Measurements from ENCODE around the gene ASF1B. TPM values are rescaled to one million over a fixed set of nuclear protein-coding genes. Genes with fewer than 3 reads are reported as not detected.
A peak's percentile ranks its signal among the peaks of the same experiment; 100 is the strongest.

The ASF1B gene
- total and polyA plus RNA-seq, 4 experiments from 2014 or later = 1.8 to 3.0 (median 2.6) TPM

GRCh38 chr19:14096272-14096992 is 40.0 kb downstream of the ASF1B start:
- no peak for DNase-seq
- intact Hi-C loops (cut with micrococcal nuclease) = no loop called here
- H3K4me3 Mint-ChIP-seq = no peak overlapping the region
- peaks cover 11 to 31% of the 10 kb centered on the region in 2 donors for H3K36me3 Mint-ChIP-seq
- peaks cover 0 to under 1% of the 10 kb centered on the region in 2 donors for H3K27me3 Mint-ChIP-seq
- ChIA-PET CTCF (ENCODE audit: partially characterized antibody) (interaction anchor here (1.0 to 1.4 kb wide), 2 partner anchors 24 to 40 kb away, joined by 3 to 4 read pairs; partner anchors contain the start of genes ASF1B and MISP3), POLR2A (ENCODE audit: partially characterized antibody) (interaction anchor here (0.5 to 0.7 kb wide), 2 partner anchors 15 to 21 kb away, joined by 3 to 4 read pairs; no protein-coding TSS in a partner anchor)
- Histone ChIP-seq H3K4me3 (ENCODE audit: low read length in 2 of 2) (no peak overlapping the region), H3K9me3 (ENCODE audit: control insufficient read depth in 1 of 2, low read length in 2 of 2) (peaks cover 0 to 5% of the 10 kb centered on the region in 2 donors), H3K4me1 (ENCODE audit: insufficient read depth, low read length) (peaks cover 8% of the 10 kb centered on the region), H3K27me3 (ENCODE audit: insufficient read depth, low read length) (no peaks in the 10 kb centered on the region), H3K36me3 (ENCODE audit: insufficient read depth, low read length) (peaks cover 24% of the 10 kb centered on the region), H3K27ac (ENCODE audit: low read depth, low read length) (no peak overlapping the region)
- H3K4me1 Mint-ChIP-seq = peaks cover 5 to 19% (median 11%) of the 10 kb centered on the region in 4 donors
- H3K27ac Mint-ChIP-seq = no peak overlapping the region
- peaks cover 0 to 16% (median 0%) of the 10 kb centered on the region in 8 donors for H3K9me3 Mint-ChIP-seq

GRCh38 chr19:14094854-14095253 is 41.5 kb downstream of the ASF1B start:
- ChIA-PET CTCF (ENCODE audit: partially characterized antibody) (interaction anchor here (1.7 kb wide), 1 partner anchor 21 kb away, joined by 5 read pairs; no protein-coding TSS in a partner anchor), POLR2A (ENCODE audit: partially characterized antibody) (interaction anchor here (0.6 to 4.1 kb wide), 3 partner anchors 13 to 42 kb away, joined by 3 to 25 read pairs (median 4); partner anchors contain the start of gene ASF1B)
- peaks cover 0 to 17% (median 0%) of the 10 kb centered on the region in 8 donors for H3K9me3 Mint-ChIP-seq
- H3K36me3 Mint-ChIP-seq = peaks cover 8 to 27% of the 10 kb centered on the region in 2 donors
- no peak overlapping the region for H3K27ac ChIP-seq (ENCODE audit: low read depth, low read length)
- H3K4me1 Mint-ChIP-seq = peaks cover 5 to 21% (median 12%) of the 10 kb centered on the region in 4 donors
- H3K27ac Mint-ChIP-seq = peak overlapping the region in 3 of 7 donors; percentile 51 to 84 (median 65)
- H3K4me3 ChIP-seq (ENCODE audit: low read length in 2 of 2) = no peak overlapping the region
- H3K9me3 ChIP-seq (ENCODE audit: control insufficient read depth in 1 of 2, low read length in 2 of 2) = peaks cover 0 to 5% of the 10 kb centered on the region in 2 donors
- DNase-seq = no peak
- peaks cover 12% of the 10 kb centered on the region for H3K36me3 ChIP-seq (ENCODE audit: insufficient read depth, low read length)
- peaks cover 0 to 2% of the 10 kb centered on the region in 2 donors for H3K27me3 Mint-ChIP-seq
- H3K27me3 ChIP-seq (ENCODE audit: insufficient read depth, low read length) = no peaks in the 10 kb centered on the region
- peaks cover 8% of the 10 kb centered on the region for H3K4me1 ChIP-seq (ENCODE audit: insufficient read depth, low read length)
- peak overlapping the region in 1 of 8 donors; percentile 57 for H3K4me3 Mint-ChIP-seq
- intact Hi-C loops (cut with micrococcal nuclease) = loop anchor here (5.0 kb wide), 1 partner anchor 112 kb away; the partner anchor contains the start of gene ADGRL1

- Mint-ChIP-seq H3K4me1 (peaks cover 10 to 28% (median 19%) of the 10 kb centered on the region in 4 donors), H3K4me3 (peak overlapping the region; percentile 34 to 81 (median 65)), H3K27me3 (peaks cover 0 to 2% of the 10 kb centered on the region in 2 donors), H3K27ac (peak overlapping the region in 6 of 7 donors; percentile 2 to 84 (median 68)), H3K9me3 (peaks cover 0 to 17% (median 0%) of the 10 kb centered on the region in 8 donors), H3K36me3 (peaks cover 12 to 31% of the 10 kb centered on the region in 2 donors)
- intact Hi-C loops (cut with micrococcal nuclease) = loop anchor here (5.0 kb wide), 1 partner anchor 114 kb away; the partner anchor contains the start of gene ADGRL1
- Histone ChIP-seq H3K4me3 (ENCODE audit: low read length in 2 of 2) (no peak overlapping the region), H3K27ac (ENCODE audit: low read depth, low read length) (no peak overlapping the region), H3K9me3 (ENCODE audit: control insufficient read depth in 1 of 2, low read length in 2 of 2) (peaks cover 0 to 5% of the 10 kb centered on the region in 2 donors), H3K36me3 (ENCODE audit: insufficient read depth, low read length) (peaks cover 12% of the 10 kb centered on the region), H3K27me3 (ENCODE audit: insufficient read depth, low read length) (no peaks in the 10 kb centered on the region), H3K4me1 (ENCODE audit: insufficient read depth, low read length) (peaks cover 14% of the 10 kb centered on the region)
- POLR2A ChIA-PET (ENCODE audit: partially characterized antibody) = interaction anchor here (0.9 to 4.1 kb wide), 7 partner anchors 10 to 319 kb away, joined by 3 to 25 read pairs (median 4); partner anchors contain the start of genes ASF1B and PRKACA
- CTCF ChIA-PET (ENCODE audit: partially characterized antibody) = interaction anchor here (0.6 to 1.8 kb wide), 3 partner anchors 21 to 43 kb away, joined by 3 to 6 read pairs (median 4); partner anchors contain the start of gene ASF1B
- no peak for DNase-seq
Measured at GRCh38 chr19:14093117-14093823, 43.1 kb downstream of the ASF1B start.

- Histone ChIP-seq H3K27ac (ENCODE audit: low read depth, low read length) (peak overlapping the region; percentile 72), H3K4me3 (ENCODE audit: low read length in 2 of 2) (peak overlapping the region; percentile 86 to 88), H3K4me1 (ENCODE audit: insufficient read depth, low read length) (peaks cover 14% of the 10 kb centered on the region), H3K9me3 (ENCODE audit: control insufficient read depth in 1 of 2, low read length in 2 of 2) (peaks cover 0 to 5% of the 10 kb centered on the region in 2 donors), H3K36me3 (ENCODE audit: insufficient read depth, low read length) (peaks cover 6% of the 10 kb centered on the region), H3K27me3 (ENCODE audit: insufficient read depth, low read length) (no peaks in the 10 kb centered on the region)
- Mint-ChIP-seq H3K27me3 (peaks cover 0 to 2% of the 10 kb centered on the region in 2 donors), H3K36me3 (peaks cover 7 to 24% of the 10 kb centered on the region in 2 donors), H3K9me3 (peaks cover 0 to 17% (median 0%) of the 10 kb centered on the region in 8 donors), H3K27ac (peak overlapping the region; percentile 95 to 100 (median 99)), H3K4me3 (peak overlapping the region; percentile 99 to 100 (median 100)), H3K4me1 (peaks cover 10 to 28% (median 21%) of the 10 kb centered on the region in 4 donors)
- DNase-seq = no peak
- ChIA-PET POLR2A (ENCODE audit: partially characterized antibody) (interaction anchor here (0.9 to 4.1 kb wide), 11 partner anchors 9 to 211 kb away, joined by 3 to 25 read pairs (median 3); partner anchors contain the start of genes ASF1B, IL27RA, PRKACA and RFX1), CTCF (ENCODE audit: partially characterized antibody) (interaction anchor here (1.5 kb wide), 2 partner anchors 10 to 18 kb away, joined by 4 to 5 read pairs; no protein-coding TSS in a partner anchor)
- intact Hi-C loops (cut with micrococcal nuclease) = loop anchor here (1.0 to 5.0 kb wide), 5 partner anchors 19 to 212 kb away; partner anchors contain the start of genes ADGRL1, DCAF15 and MISP3
Measured at GRCh38 chr19:14091813-14092462, 44.5 kb downstream of the ASF1B start.

GRCh38 chr19:14091081-14091812 is 45.1 kb downstream of the ASF1B start:
- Histone ChIP-seq H3K4me1 (ENCODE audit: insufficient read depth, low read length) (peaks cover 14% of the 10 kb centered on the region), H3K9me3 (ENCODE audit: control insufficient read depth in 1 of 2, low read length in 2 of 2) (peaks cover 0 to 5% of the 10 kb centered on the region in 2 donors), H3K27ac (ENCODE audit: low read depth, low read length) (peak overlapping the region; percentile 72), H3K36me3 (ENCODE audit: insufficient read depth, low read length) (no peaks in the 10 kb centered on the region), H3K27me3 (ENCODE audit: insufficient read depth, low read length) (no peaks in the 10 kb centered on the region), H3K4me3 (ENCODE audit: low read length in 2 of 2) (peak overlapping the region; percentile 86 to 88)
- peaks cover 10 to 28% (median 21%) of the 10 kb centered on the region in 4 donors for H3K4me1 Mint-ChIP-seq
- DNase-seq = peak; percentile 79 to 84 (median 80)
- CTCF ChIA-PET (ENCODE audit: partially characterized antibody) = interaction anchor here (1.5 kb wide), 2 partner anchors 10 to 18 kb away, joined by 4 to 5 read pairs; no protein-coding TSS in a partner anchor
- POLR2A ChIA-PET (ENCODE audit: partially characterized antibody) = interaction anchor here (0.9 to 4.1 kb wide), 11 partner anchors 9 to 211 kb away, joined by 3 to 25 read pairs (median 3); partner anchors contain the start of genes ASF1B, IL27RA, PRKACA and RFX1
- H3K4me3 Mint-ChIP-seq = peak overlapping the region; percentile 99 to 100 (median 100)
- intact Hi-C loops (cut with micrococcal nuclease) = loop anchor here (1.0 to 5.0 kb wide), 5 partner anchors 18 to 211 kb away; partner anchors contain the start of genes ADGRL1, DCAF15 and MISP3
- H3K9me3 Mint-ChIP-seq = peaks cover 0 to 17% (median 0%) of the 10 kb centered on the region in 8 donors
- peaks cover 0 to 2% of the 10 kb centered on the region in 2 donors for H3K27me3 Mint-ChIP-seq
- H3K36me3 Mint-ChIP-seq = peaks cover 4 to 19% of the 10 kb centered on the region in 2 donors
- H3K27ac Mint-ChIP-seq = peak overlapping the region; percentile 95 to 100 (median 99)
